Superior temporal gyrus (tissue), 1 donor: ENCODE results near the gene SYNDIG1L.

Source experiments
- DNase-seq: peaks from one replicate; pipeline ENCODE4 v3.0.0-alpha.2; 2016; ENCODE audit errors: extremely low spot score

SYNDIG1L gene

GRCh38 chr14:74358176-74358829 is 67.7 kb downstream of the SYNDIG1L start:
- no peak for DNase-seq

DNA sequence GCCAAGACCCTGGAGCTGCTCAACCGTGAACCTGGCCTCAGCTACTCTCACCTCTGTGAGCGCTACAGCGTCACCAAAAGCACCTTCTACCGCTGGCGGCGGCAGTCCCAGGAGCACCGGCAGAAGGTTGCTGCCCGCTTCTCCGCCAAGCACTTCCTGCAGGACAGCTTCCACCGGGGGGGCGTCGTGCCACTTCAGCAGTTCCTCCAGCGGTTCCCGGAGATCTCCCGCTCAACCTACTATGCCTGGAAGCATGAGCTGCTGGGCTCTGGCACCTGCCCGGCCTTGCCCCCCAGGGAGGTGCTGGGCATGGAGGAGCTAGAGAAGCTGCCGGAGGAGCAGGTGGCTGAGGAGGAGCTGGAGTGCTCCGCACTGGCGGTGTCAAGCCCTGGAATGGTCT is 68.4 kb downstream of the SYNDIG1L start:
- no peak for DNase-seq

DNA sequence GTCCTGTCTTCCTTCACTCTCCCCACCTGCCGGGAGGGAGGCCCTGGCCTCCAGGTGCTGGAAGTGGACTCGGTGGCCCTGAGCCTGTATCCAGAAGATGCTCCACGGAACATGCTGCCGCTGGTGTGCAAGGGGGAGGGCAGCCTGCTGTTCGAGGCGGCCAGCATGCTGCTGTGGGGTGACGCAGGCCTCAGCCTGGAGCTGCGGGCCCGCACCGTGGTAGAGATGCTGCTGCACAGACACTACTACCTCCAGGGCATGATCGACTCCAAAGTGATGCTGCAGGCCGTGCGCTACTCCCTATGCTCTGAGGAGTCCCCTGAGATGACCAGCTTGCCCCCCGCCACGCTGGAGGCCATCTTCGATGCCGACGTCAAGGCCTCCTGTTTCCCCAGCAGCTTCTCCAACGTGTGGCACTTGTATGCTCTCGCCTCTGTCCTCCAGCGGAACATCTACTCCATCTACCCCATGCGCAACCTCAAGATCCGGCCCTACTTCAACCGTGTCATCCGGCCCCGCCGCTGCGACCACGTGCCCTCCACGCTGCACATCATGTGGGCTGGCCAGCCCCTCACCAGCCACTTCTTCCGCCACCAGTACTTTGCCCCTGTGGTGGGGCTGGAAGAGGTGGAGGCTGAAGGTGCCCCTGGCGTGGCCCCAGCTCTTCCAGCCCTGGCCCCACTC is 69.0 kb downstream of the SYNDIG1L start:
- DNase-seq = no peak
